TTC549 (cell line): Measurements from ENCODE around the gene CBFA2T2.
"Not testable (repeated sequence)": the region's sequence is repeated elsewhere in the genome, so short reads cannot be mapped to it uniquely, and the experiment has no call there.

Source experiments
- FAIRE-seq: peaks from 2 replicates; lab custom pipeline; 2012; peaks lifted over from hg19 to GRCh38; lab: Jason Lieb, UNC

The CBFA2T2 gene

GRCh38 chr20:33470866-33471265, 19.0 kb upstream of the CBFA2T2 start:
- no peak for FAIRE-seq

- FAIRE-seq = no peak
Observed at GRCh38 chr20:33472868-33473435, 16.9 kb upstream of the CBFA2T2 start.

GRCh38 chr20:33474097-33474873, 15.6 kb upstream of the CBFA2T2 start:
- FAIRE-seq = no peak

- FAIRE-seq = no peak
Observed at GRCh38 chr20:33474963-33475362, 14.9 kb upstream of the CBFA2T2 start.

DNA sequence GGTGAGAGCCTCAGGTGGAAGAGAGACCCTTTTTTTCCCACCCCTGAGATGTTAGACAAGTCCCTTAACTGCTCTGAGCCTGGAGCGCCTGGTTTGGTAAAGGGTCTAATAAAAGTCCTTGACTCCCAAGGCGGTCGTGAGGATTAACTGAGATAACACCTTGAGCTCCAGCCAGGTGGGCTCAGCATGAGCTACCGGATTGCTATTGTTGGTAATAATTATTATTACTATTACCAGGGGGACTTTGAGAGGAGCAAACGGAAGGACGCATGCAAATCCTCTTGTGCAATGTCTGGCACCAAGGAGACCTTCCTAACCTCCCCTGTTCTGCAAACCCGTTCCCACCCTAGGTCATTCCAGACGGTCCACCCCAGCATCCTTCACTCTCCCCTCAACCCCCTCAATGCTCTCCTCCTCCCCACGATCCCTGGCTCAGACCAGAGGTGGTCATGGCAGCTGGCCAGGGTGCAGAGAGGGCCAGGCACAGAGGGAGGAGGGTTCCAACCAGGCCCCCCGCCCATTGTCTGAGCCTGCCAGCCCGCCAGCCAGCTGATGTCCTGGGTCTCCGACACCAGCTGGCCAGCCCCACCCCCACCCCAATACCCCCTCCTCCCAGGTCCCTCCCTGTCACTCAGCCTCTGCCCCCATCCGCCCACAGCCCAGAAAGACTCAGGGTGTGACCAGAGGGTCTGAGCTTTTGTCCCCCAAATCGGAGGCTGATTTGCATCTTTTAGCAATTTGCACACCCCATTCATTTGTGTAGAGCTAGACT, 14.3 kb upstream of the CBFA2T2 start:
- FAIRE-seq = no peak

DNA sequence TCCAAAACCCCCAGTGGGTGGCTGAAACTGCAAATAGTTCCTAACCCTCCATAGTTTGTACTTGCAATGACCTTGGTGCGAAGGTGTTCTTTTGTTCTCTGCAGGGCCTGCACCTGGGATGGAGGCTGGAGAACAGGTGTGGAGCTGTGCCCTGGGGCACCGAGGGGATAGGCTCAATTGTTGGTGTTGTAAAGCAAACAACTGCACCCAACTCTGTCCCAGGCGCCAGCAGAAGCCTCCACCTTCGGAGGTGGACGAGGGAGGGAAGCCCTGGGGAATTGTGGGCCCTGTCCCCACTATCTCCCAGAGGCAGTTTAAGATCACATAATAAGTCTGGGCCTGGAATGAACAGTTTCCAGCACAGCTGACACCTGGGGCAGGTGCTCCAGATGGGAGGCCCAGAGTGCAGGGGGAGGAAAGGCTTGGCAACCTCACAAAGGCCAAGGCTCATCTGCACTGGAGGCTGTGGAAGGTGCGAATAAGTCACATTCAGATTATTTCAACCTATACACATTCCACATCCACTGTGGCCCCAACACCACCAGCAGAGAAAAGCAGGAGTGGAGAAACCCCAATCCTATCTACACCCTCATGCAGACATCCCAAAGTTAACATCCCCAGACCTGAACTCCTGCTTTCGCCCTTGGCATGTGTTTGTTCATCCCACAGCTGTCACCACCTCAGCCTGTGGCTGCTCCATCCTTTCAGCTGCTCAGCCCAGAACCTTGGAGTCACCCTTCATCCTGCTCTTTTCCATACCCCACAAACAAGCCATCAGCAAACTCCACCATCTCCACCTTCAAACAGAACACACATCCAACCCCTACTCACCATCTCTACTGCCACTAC, 12.3 kb upstream of the CBFA2T2 start:
- no peak for FAIRE-seq

GRCh38 chr20:33480048-33480447, 9.8 kb upstream of the CBFA2T2 start:
- FAIRE-seq = no peak

DNA sequence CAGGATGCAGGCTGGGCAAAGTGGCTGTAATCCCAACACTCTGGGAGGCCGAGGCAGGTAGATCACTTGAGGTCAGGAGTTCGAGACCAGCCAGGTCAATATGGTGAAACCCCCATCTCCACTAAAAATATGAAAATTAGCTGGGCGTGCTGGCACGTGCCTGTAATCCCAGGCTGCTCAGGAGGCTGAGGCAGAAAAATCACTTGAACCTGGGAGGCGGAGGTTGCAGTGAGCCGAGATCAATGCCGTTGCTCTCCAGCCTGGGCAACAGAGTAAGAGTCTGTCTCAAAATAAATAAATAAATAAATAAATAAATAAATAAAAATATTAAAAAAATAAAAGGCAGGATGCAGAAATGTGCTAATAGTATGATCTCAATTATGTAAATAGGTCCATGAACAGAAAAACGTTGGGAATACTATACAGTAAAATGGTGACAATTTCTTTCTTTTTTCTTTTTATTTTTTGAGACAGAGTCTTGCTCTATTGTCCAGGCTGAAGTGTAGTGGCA, 8.4 kb upstream of the CBFA2T2 start:
- FAIRE-seq = no peak

DNA sequence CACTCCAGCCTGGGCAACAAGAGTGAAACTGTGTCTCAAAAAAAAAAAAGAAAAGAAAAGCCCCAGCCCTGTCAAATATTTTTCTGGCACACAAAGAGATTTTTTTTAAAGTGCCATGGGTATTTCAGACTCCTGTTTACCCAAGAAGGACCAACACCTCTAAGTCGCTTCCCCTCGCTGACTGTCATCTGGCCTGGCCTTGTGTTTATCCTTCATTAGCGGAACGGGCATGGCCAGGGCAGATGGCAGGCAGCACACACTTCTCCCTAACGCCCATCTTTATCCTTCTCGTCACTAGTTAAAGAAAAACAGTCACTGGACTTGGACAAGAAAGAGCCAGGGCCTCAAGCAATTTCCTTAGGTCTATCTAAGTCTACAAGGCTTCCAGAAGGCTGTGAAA, 7.3 kb upstream of the CBFA2T2 start:
- FAIRE-seq = no peak

DNA sequence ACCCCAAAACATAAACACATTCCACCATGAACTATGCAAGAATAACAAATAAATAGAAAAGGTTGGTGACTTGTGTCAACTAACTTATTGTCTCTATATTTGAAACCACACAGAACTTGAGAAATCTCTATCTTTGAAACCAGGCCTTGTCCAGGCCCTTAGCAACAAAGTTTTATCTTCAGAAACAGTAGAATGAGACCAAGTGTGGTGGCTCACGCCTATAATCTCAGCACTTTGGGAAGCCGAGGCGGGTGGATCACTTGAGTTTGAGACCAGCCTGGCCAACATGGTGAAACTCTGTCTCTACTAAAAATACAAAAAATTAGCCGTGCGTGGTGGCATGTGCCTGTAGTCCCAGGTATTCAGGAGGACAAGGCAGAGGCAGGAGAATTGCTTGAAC, 6.7 kb upstream of the CBFA2T2 start:
- not testable (repeated sequence) for FAIRE-seq

GRCh38 chr20:33488201-33488600, 1.7 kb upstream of the CBFA2T2 start:
- no peak for FAIRE-seq

GRCh38 chr20:33488661-33489494, 1.0 kb upstream of the CBFA2T2 start:
- FAIRE-seq = not testable (repeated sequence)

DNA sequence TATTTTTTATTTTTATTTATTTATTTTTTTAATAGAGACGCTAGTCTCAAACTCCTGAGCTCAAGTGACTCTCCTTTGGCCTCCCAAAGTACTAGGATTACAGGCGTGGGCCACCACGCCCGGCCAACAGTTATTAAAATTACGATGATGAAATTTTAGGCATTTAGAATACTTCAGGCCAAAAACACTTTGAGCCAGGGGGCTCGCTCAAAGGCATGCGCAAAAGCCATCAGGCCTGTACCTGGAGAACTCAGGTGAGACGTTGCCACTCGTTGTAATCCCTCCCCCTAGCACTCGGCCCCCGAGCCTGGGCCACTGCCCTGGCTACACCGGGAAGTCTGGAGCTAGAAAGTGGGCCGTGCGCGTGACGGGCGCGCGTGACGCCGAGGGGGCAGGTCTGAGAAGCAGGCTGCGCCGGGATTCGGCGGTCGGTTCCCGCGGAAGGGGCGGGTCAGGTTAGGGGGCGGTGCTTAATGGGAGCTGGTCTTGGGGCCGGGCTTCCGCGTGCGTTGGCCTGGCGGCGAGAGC, 337 bp upstream of the CBFA2T2 start:
- no peak for FAIRE-seq

- FAIRE-seq = no peak
Observed at GRCh38 chr20:33490934-33491656, 1.2 kb downstream of the CBFA2T2 start.

GRCh38 chr20:33493076-33493766, 3.3 kb downstream of the CBFA2T2 start:
- no peak for FAIRE-seq

DNA sequence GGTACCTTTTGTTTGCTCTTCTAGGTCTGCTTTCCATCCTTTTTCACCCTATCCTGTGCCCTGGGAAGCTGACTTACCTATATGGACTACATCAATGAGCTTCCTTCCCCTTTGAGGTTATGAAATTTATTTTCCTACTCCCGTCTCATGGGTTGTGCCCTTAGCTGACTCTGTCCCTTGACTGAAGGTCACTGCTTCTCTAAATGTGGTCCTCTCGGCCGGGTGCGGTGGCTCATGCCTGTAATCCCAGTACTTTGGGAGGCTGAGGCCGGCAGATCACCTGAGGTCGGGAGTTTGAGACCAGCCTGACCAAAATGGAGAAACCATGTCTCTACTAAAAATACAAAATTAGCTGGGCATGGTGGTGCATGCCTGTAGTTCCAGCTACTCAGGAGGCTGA, 6.9 kb downstream of the CBFA2T2 start:
- FAIRE-seq = not testable (repeated sequence)

GRCh38 chr20:33499355-33499754, 9.5 kb downstream of the CBFA2T2 start:
- FAIRE-seq = no peak

- FAIRE-seq = no peak
Observed at GRCh38 chr20:33501000-33501399, 11.1 kb downstream of the CBFA2T2 start.

DNA sequence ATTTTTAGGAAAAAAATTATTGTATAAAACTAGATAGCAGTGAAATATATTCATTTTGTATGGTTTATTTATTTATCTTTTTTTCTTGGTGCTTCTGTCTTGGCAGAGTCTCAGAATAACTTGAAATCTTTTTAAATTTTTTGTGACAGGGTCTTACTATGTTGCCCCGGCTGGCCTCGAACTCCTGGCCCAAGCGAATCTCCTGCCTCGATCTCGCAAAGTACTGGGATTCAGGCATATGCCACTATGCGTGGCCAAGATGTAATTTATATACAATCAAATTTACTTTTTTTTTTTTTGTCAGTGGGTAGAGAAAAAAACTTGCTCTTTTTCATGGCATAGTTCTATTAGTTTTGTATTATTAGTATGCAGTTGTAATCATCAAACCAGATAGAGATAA, 13.7 kb downstream of the CBFA2T2 start:
- FAIRE-seq = no peak

GRCh38 chr20:33506576-33506975, 16.7 kb downstream of the CBFA2T2 start:
- FAIRE-seq = no peak
